Retina (tissue), 1 donor: Measurements from ENCODE around the gene ADAMTSL3.

Source experiments
- DNase-seq: peaks from one replicate; pipeline ENCODE4 v3.0.0-alpha.2; 2016

ADAMTSL3 gene

GRCh38 chr15:83653639-83654378 is at the start of gene ADAMTSL3:
TSS of gene ADAMTSL3 (plus strand) at chr15:83654123. CDS start at chr15:83655762, 1,639 bp downstream.
- DNase-seq, result peak; percentile 28

- no peak for DNase-seq
Measured at GRCh38 chr15:83604549-83604948, 49.4 kb upstream of the ADAMTSL3 start.

- DNase-seq, result no peak
Measured at GRCh38 chr15:83605111-83605945, 48.6 kb upstream of the ADAMTSL3 start.

DNA sequence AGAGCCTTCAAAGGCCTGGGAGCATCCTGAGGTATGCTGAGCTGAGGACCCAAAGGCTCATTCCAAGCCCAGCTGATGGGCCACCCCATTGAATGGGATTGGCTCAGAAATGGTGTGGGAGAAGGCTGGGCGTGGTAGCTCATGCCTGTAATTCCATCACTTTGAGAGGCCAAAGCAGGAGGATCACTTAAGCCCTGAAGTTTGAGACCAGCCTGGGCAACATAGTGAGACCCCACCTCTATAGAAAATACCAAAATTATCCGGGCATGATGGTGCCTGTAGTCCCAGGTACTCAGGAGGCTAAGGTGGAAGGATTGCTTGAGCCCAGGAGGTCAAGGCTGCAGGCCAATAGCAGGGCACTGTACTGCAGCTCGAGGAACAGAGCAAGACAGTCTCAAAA is 43.8 kb upstream of the ADAMTSL3 start:
- DNase-seq, result no peak

DNA sequence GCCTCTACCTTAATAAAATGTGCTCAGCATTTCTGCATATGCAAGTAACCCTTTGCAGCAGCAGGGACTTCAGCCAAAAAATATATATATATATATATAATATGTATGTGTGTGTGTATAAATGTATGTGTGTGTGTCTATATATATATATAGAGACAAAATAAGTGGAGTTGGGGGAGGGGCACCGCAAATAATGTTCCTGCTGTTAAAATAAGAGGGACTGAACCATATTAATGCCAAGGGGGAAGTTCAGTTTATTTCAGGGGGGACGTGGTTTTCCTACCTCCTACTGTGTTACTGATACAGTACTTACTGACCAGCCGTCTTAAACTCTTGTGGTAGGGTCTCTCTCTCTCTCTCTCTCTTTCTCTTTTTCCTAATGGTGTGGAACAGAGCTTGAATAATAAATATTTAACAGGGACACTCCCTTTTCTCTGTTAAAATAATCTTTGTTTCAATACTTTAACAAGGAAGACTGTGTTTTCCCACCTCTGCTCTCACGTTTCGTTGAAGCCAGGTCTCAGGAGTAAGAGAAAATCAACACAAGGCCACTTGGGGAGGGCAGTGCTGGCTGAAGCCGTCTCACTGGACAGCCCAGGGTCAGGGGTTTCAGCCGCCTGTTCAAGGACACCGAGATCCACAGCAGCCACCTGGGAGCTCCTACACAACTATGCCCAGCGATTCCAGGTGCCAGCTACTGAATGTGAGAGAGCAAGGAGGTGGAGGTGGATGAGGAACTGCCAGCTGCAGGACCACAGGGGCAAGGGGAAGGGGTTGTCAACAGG is 42.8 kb upstream of the ADAMTSL3 start:
- no peak for DNase-seq

GRCh38 chr15:83612226-83612625 is 41.7 kb upstream of the ADAMTSL3 start:
- DNase-seq, result no peak

DNA sequence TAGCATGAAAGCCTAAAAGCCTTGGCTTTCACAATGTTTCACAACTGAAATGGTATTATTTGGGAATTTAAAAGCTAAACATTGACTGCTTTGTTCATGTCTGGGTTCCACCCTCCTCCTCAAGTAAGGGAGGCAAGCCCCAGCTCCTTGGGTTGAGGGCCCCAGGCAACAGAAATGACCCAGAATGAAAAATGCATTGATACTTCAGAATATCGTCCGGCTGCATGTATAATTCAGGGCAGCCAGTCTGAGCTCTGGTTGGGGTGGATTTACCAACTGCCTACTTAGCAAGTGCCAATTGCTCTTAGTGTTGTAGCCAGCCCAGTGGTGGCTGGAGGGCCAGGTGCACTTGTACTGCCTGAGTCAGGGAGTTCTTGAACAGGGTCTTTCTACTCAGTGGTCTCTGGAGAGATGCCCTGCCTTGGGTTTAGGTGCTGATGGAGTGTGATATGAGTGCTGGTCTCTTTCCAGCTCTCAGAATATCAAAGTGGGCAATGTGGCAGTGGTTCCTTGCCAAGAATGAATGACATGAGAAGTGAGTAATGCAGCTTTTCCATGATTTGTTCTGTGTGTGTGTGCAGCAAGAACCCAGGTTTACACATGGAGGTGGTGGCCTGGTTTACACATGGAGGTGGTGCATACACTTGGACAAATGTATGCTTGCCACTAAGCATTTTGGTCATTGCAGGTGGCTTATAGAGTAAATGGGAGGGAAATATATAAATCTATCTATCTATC is 40.9 kb upstream of the ADAMTSL3 start:
- no peak for DNase-seq

GRCh38 chr15:83613714-83614113 is 40.2 kb upstream of the ADAMTSL3 start:
- DNase-seq, result no peak

DNA sequence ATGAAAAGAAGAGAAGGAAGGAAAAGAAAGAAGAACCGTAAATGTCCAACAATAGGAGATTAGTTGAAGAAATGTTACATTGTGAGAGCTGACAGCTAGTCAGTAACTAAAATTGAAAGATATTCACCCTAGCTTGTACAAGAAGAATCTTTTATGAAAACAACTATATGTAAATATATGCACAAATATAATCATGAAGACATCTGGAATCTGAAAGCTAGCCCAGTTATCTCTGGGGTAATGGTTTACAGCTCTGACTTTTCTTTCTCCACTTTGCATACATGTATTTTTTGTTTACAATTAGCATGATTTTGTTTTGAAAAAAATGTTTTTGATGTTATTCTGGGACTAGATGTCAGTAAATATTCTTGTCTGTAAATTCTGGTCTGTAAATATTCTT is 37.1 kb upstream of the ADAMTSL3 start:
- DNase-seq, result no peak

DNA sequence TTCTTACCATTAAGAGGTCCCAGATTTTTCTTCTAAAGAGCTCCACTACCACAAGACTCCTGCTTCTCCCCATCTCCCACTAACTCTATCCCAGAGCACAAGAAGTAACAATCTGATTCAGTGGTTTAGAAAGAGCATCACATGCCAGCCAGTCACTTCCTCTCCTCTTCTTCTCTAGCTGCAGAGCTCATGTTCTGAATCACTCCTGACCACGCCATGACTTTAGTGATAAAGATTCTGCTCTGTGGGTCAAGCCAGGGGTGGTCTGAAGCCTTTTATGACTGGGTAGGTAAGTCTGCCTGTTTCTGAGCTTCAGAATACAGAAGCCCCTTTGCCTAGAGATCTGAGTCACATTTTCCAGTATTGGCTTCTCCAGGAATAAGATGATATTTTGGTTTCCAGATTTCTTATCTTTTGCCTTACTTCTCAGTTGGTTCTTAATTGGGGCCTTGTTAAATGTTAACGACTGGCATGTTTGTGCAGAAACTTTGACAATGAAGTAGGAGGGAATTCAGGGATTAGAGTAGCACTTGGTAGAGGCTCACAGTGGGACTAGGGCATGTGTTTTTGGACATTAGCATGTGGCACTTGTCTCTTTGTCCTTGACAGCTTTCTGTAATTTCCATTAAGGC is 27.6 kb upstream of the ADAMTSL3 start:
- DNase-seq, result no peak

DNA sequence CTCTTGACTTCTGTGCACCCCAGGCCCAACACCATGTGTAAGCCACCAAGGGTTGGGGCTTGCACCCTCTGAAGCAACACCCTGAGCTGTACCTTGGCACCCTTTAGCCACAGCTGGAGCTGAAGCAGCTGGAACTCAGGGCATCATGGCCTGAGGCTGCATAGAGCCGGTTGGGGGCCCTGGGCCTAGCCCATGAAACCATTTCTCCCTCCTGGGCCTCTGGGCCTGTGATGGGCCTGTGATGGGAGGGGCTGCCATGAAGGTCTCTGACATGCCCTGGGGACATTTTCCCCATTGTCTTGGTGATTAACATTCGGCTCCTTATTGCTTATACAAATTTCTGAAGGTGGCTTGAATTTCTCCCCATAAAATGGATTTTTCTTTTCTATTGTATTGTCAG is 22.4 kb upstream of the ADAMTSL3 start:
- DNase-seq, result no peak

DNA sequence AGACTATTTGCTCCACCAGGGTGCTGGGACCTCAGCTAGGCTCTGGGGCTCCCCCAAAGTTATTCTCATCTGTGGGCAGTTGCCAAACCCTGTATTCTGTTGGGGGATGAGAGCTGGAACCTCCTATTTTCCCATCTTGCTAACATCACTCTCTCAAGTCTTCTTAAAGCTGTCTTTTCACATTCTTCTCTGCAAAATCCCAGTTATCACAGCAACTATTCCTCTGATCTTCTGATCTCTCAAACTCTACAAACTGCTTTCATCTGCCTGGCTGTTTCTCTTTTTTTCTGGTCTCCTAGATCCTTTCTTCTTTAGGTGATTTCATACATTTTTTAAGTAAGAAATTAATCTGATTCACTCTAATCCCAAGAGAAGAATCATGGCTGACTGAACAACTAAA is 10.7 kb upstream of the ADAMTSL3 start:
- no peak for DNase-seq

- DNase-seq, result no peak
Measured at GRCh38 chr15:83644439-83644838, 9.5 kb upstream of the ADAMTSL3 start.

- DNase-seq, result no peak
Measured at GRCh38 chr15:83650831-83651230, 3.1 kb upstream of the ADAMTSL3 start.

DNA sequence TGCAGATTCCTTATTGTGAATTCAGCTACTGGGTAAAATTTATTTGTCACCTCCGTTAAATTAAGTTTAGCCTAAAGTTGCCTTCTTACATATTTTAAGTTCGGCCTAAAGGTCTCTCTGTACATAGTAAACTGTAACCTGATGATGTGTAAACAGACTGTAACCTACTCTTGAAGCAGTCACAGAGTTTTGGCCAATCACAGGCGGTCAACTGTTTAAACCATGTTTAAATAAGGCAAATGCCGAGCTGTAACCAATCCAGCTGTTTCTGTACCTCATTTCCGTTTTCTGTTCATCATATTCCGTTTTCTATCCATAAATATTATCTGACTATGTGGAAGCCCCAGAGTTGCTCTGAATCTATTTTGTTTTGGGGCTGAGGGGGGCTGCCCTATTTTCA is 2.4 kb upstream of the ADAMTSL3 start:
- no peak for DNase-seq

- DNase-seq, result no peak
Measured at GRCh38 chr15:83652626-83653204, 1.2 kb upstream of the ADAMTSL3 start.

DNA sequence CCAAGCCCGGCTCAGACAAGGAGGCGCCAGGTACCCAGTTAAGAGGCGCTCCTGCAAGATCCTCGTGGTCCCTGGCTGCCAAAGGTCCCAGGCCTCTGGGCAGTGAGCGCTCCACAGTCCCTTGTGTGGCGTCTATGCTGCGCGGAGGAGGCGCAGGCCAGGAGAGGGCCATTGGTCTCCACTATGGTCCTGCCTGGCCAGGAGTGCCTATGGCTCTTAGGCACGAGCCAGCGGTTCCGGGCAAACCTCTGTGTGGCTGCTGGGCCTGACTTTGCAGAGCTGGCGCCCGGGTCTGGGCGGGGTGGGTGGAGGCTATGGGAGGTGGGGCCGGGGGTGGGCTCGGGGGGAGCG is 660 bp upstream of the ADAMTSL3 start:
- DNase-seq, result peak; percentile 8

DNA sequence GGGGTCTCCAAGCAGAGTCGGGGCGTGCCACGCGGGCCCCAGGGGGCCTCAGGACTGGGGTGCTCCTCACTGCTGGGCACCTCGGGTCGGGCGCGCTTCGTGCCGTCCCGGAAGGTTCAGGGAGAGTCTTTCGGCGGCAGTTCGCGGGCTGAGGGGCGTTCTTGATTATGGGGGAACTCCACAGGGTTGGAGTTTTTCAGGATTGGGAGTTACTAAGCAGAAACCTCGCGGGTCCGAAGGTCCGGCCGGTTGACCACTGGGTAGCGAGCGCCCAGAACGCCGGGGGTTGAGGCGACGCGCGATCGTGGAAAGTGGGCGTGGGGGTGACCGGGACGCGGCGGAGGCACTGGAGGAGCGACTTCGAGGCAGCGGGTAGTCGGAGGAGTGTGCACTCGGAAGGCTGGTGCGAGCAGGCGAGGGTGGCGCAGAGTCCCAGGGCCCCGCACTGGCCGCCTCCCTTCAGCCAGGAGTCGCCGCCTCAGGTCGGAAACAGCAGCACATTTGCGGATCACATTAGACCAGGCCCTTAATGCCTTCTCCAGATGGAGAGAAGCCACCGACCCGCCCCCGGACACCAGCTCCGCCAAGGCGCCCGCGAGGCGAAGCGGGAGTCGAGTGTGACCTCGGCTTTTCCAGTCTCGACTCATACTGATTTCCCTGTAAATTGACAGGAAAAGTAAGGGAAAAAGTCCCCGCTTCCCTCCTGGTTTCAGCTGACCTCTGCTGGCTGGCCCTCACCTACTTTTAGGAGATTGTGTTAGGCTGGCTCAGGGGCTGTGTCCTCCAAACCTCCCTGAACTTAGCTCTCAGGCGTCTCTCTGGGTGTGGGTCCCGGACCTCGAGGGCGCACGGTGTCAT is 685 bp downstream of the ADAMTSL3 start:
- peak; percentile 60 for DNase-seq

DNA sequence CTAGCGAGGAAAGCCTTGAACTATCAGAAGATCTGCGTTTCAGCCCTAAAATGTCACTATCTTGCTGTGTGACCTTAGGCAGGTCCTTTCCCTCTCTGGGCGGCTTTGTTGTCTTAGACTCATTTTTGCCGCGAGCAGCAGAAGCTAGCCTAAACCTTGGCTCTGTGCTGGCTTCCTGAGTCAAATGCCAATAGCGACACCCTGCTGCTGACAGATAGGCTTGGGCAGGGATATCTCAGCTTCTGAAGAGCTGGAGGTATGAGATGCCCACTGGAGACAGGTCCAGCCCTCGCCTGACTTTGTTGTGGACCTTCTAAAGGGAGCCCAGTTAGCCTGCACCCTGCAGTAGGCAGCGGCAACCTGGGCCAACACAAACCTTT is 1.3 kb downstream of the ADAMTSL3 start:
- no peak for DNase-seq

GRCh38 chr15:83656192-83656591 is 2.3 kb downstream of the ADAMTSL3 start:
- no peak for DNase-seq

DNA sequence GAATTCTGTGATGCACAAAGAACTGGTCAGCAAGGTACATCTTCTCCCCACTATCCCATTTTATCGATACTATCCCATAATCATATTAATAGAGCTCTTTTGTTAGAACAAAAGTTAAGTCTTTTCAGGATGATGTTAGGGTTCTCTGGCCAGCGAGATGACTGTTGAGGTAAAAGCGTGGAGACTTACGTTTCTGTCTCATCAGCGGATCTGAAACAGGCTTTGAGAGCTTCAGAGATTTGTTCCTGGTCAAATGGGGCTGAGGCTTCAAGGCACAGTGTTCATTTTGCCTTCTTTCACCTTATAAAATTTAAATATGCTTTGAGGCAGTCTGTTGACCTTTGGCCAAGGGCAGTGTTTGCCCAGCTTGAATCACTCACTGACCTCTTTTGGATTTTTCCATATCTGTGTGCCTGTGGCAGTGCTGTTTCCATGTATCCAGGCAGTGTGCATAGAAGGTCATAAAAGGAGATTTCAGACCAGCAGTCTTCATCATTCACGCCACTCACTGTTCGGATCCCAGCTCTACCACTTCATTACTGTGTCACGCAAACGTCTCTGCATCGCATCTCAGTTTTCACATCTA is 3.1 kb downstream of the ADAMTSL3 start:
- DNase-seq, result no peak
